H1 (cell line): ENCODE data around the gene DENND5B. TPM values are rescaled to one million over a fixed set of nuclear protein-coding genes. Genes with fewer than 3 reads are reported as not detected.

ENCODE experiments used
- ATF2 ChIP-seq: IDR thresholded peaks from 2 replicates; pipeline ENCODE4 v1.6.1; 2012; ENCODE audit warnings: low read length, inconsistent platforms
- CHD1 ChIP-seq: IDR thresholded peaks from 2 replicates; pipeline ENCODE4 v1.6.1; 2012; ENCODE audit warnings: low read depth, low read length, improper control_type of control experiment
- CHD7 ChIP-seq: fragments of 300-600 bp; sonication (generic); IDR thresholded peaks from 2 replicates; pipeline ENCODE4 v1.7.1; 2012; ENCODE audit warnings: low read length, moderate library complexity, mild to moderate bottlenecking, inconsistent platforms; ENCODE audit not compliant: insufficient replicate concordance
- CREB1 ChIP-seq: IDR thresholded peaks from 2 replicates; pipeline ENCODE4 v1.6.1; 2012; ENCODE audit warnings: inconsistent platforms
- CTBP2 ChIP-seq: IDR thresholded peaks from 2 replicates; pipeline ENCODE4 v1.7.0; 2011; ENCODE audit warnings: borderline replicate concordance, mild to moderate bottlenecking, moderate library complexity, mixed read lengths, low read length; ENCODE audit not compliant: insufficient read depth, insufficient read length
- E2F6 ChIP-seq: IDR thresholded peaks from 2 replicates; pipeline ENCODE4 v1.6.1; 2012; ENCODE audit warnings: inconsistent platforms
- SUZ12 ChIP-seq: fragments of 200-600 bp; sonication (generic); IDR thresholded peaks from 2 replicates; pipeline ENCODE4 v1.6.1; 2012; ENCODE audit warnings: mild to moderate bottlenecking, inconsistent platforms, low read length, moderate library complexity, mixed read lengths
- YY1 ChIP-seq: IDR thresholded peaks from 2 replicates; pipeline ENCODE4 v1.6.1; 2011; ENCODE audit warnings: low read depth, mild to moderate bottlenecking, low read length
- polyA plus RNA-seq, 7 experiments: library from polyadenylated mRNA; depleted of rRNA in 3 of 7; stranded (reverse) in 5 of 7; unstranded in 2 of 7; fragments of >200 nt in 5 of 7; fragments of 200-250 nt in 2 of 7; gene quantifications; 1 replicate in 5 of 7; 2 replicates in 1 of 7; 4 replicates in 1 of 7; pipeline versions ENCODE4 v1.2.1 to v1.2.3, GENCODE V29; 2011 to 2013; ENCODE audit warnings: missing spikeins in 2 of 7, mixed read lengths in 2 of 7
- total RNA-seq: library from RNA; stranded (reverse); fragmentation: NEBNext Ultra II Directional; extraction: Animal tissue kit (Norgen Biotek cat#: 25700); gene quantifications from 2 replicates; pipeline ENCODE4 v1.2.1, GENCODE V29; 2021

The DENND5B gene
- total and polyA plus RNA-seq, 2 of the 8 experiments (the other 6 are each of a cell fraction or from before 2014, with no cell fraction given): 13.4 to 20.2 TPM

- no peak for TF ChIP-seq CHD7
- TF ChIP-seq CTBP2: no peak
- no peak for TF ChIP-seq YY1
- no peak for TF ChIP-seq ATF2
- no peak for TF ChIP-seq E2F6
- no peak for TF ChIP-seq SUZ12
- no peak for TF ChIP-seq CREB1
- TF ChIP-seq CHD1: no peak
These were observed 27.5 kb upstream of the DENND5B start (continued) for GRCh38 chr12:31618228-31619025.
